H9 (cell line): ENCODE data around the gene ARHGAP12. TPM values are rescaled to one million over a fixed set of nuclear protein-coding genes. Genes with fewer than 3 reads are reported as not detected.

Source experiments
- DNase-seq: peaks from one replicate; pipeline ENCODE4 v3.0.0-alpha.2; 2017
- H2AFZ ChIP-seq: one replicate; pipeline ENCODE4 v1.6.1; 2013; ENCODE audit warnings: mild to moderate bottlenecking, low read length, control low read depth, moderate library complexity
- H2AK5ac ChIP-seq: 2 replicates; pipeline ENCODE4 v1.6.1; 2013; ENCODE audit warnings: low read length, control low read depth, mixed read lengths; ENCODE audit not compliant: insufficient read length
- H2BK120ac ChIP-seq: one replicate; pipeline ENCODE4 v1.6.1; 2013; ENCODE audit warnings: low read depth, mild to moderate bottlenecking, low read length, control low read depth, inconsistent platforms; ENCODE audit not compliant: poor library complexity, severe bottlenecking
- H2BK12ac ChIP-seq: 2 replicates; pipeline ENCODE4 v1.6.1; 2013; ENCODE audit warnings: low read length, control low read depth, mixed read lengths, low read depth; ENCODE audit not compliant: insufficient read length
- H2BK15ac ChIP-seq: 2 replicates; pipeline ENCODE4 v1.6.1; 2013; ENCODE audit warnings: low read depth, low read length, control low read depth
- H2BK20ac ChIP-seq: one replicate; pipeline ENCODE4 v1.6.1; 2013; ENCODE audit warnings: low read depth, mild to moderate bottlenecking, low read length, control low read depth, inconsistent platforms; ENCODE audit not compliant: poor library complexity, severe bottlenecking
- H2BK5ac ChIP-seq: 2 replicates; pipeline ENCODE4 v1.6.1; 2013; ENCODE audit warnings: low read length, control low read depth, mixed read lengths; ENCODE audit not compliant: insufficient read length
- H3K14ac ChIP-seq: 2 replicates; pipeline ENCODE4 v1.6.1; 2013; ENCODE audit warnings: low read length, control low read depth; ENCODE audit not compliant: insufficient read depth
- H3K18ac ChIP-seq: 2 replicates; pipeline ENCODE4 v1.6.1; 2013; ENCODE audit warnings: low read depth, mild to moderate bottlenecking, mixed read lengths, low read length, control low read depth; ENCODE audit not compliant: insufficient read length
- H3K23ac ChIP-seq: 2 replicates; pipeline ENCODE4 v1.6.1; 2013; ENCODE audit warnings: low read length, control low read depth, mixed read lengths, low read depth; ENCODE audit not compliant: insufficient read length
- H3K23me2 ChIP-seq: 2 replicates; pipeline ENCODE4 v1.6.1; 2013; ENCODE audit warnings: low read depth, mild to moderate bottlenecking, mixed read lengths, low read length, control low read depth; ENCODE audit not compliant: insufficient read length, poor library complexity, severe bottlenecking
- H3K27ac ChIP-seq: 2 replicates; pipeline ENCODE4 v1.5.1; 2013; ENCODE audit warnings: low read length, control low read depth, mixed read lengths, low read depth; ENCODE audit not compliant: insufficient read length
- H3K27me3 ChIP-seq: 2 replicates; pipeline ENCODE4 v1.6.1; 2013; ENCODE audit warnings: low read length, control low read depth, inconsistent platforms; ENCODE audit not compliant: insufficient read depth
- H3K4ac ChIP-seq: 2 replicates; pipeline ENCODE4 v1.6.1; 2013; ENCODE audit warnings: low read depth, mild to moderate bottlenecking, control low read depth, inconsistent platforms, low read length, moderate library complexity
- H3K4me1 ChIP-seq: 2 replicates; pipeline ENCODE4 v1.6.1; 2013; ENCODE audit warnings: low read length, control low read depth, inconsistent platforms; ENCODE audit not compliant: insufficient read depth
- H3K4me2 ChIP-seq: 2 replicates; pipeline ENCODE4 v1.6.1; 2013; ENCODE audit warnings: low read length, control low read depth, mixed read lengths; ENCODE audit not compliant: insufficient read length, insufficient read depth
- H3K56ac ChIP-seq: 2 replicates; pipeline ENCODE4 v1.6.1; 2013; ENCODE audit warnings: low read depth, mild to moderate bottlenecking, mixed read lengths, low read length, control low read depth; ENCODE audit not compliant: insufficient read length
- H3K79me1 ChIP-seq: 2 replicates; pipeline ENCODE4 v1.6.1; 2013; ENCODE audit warnings: low read depth, mild to moderate bottlenecking, moderate library complexity, low read length, control low read depth, inconsistent platforms; ENCODE audit not compliant: insufficient read depth, poor library complexity, severe bottlenecking
- H3K79me2 ChIP-seq: 2 replicates; pipeline ENCODE4 v1.6.1; 2013; ENCODE audit warnings: low read length, control low read depth, inconsistent platforms; ENCODE audit not compliant: insufficient read depth
- H3K9ac ChIP-seq: 2 replicates; pipeline ENCODE4 v1.6.1; 2013; ENCODE audit warnings: low read length, control low read depth, mixed read lengths; ENCODE audit not compliant: insufficient read length; ENCODE audit errors: extremely low read depth
- H3K9me3 ChIP-seq: one replicate; pipeline ENCODE4 v1.6.1; 2013; ENCODE audit warnings: low read depth, low read length, inconsistent platforms; ENCODE audit not compliant: control insufficient read depth
- H3T11ph ChIP-seq: one replicate; pipeline ENCODE4 v1.6.1; 2013; ENCODE audit warnings: mild to moderate bottlenecking, low read length, control low read depth, inconsistent platforms
- H4K20me1 ChIP-seq: one replicate; pipeline ENCODE4 v1.6.1; 2013; ENCODE audit not compliant: control insufficient read depth, insufficient read length, insufficient read depth
- H4K5ac ChIP-seq: 2 replicates; pipeline ENCODE4 v1.6.1; 2013; ENCODE audit warnings: low read depth, mild to moderate bottlenecking, mixed read lengths, low read length, control low read depth; ENCODE audit not compliant: insufficient read length
- H4K8ac ChIP-seq: replicated peaks from 2 replicates; pipeline ENCODE4 v1.6.1; 2013; ENCODE audit warnings: low read length, control low read depth, mixed read lengths, low read depth; ENCODE audit not compliant: insufficient read length
- H4K91ac ChIP-seq: 2 replicates; pipeline ENCODE4 v1.6.1; 2013; ENCODE audit warnings: low read depth, mild to moderate bottlenecking, moderate library complexity, mixed read lengths, low read length, control low read depth; ENCODE audit not compliant: insufficient read length
- H3K27ac Mint-ChIP-seq, 3 experiments: 2 replicates in 2 of 3; 3 replicates in 1 of 3; pipeline ENCODE4 v1.8.0; 2020 to 2021; ENCODE audit warnings: mixed read lengths in 3 of 3, mild to moderate bottlenecking in 1 of 3, moderate library complexity in 1 of 3
- H3K27me3 Mint-ChIP-seq: 2 replicates; pipeline ENCODE4 v1.8.0; 2021; ENCODE audit warnings: low read depth, mild to moderate bottlenecking, moderate library complexity, mixed read lengths
- H3K36me3 Mint-ChIP-seq, 3 experiments: 2 replicates in 2 of 3; 3 replicates in 1 of 3; pipeline ENCODE4 v1.8.0; 2020 to 2021; ENCODE audit warnings: low read depth in 3 of 3, mixed read lengths in 3 of 3; ENCODE audit not compliant: insufficient read depth in 1 of 3
- H3K4me1 Mint-ChIP-seq, 2 experiments: 2 replicates each; pipeline ENCODE4 v1.8.0; 2020; ENCODE audit warnings: mixed read lengths in 2 of 2
- H3K4me3 Mint-ChIP-seq, 2 experiments: 2 replicates in 1 of 2; 3 replicates in 1 of 2; pipeline ENCODE4 v1.8.0; 2020 to 2021; ENCODE audit warnings: mild to moderate bottlenecking in 2 of 2, mixed read lengths in 2 of 2, moderate library complexity in 1 of 2
- H3K9me3 Mint-ChIP-seq, 2 experiments: 2 replicates in 1 of 2; 3 replicates in 1 of 2; pipeline ENCODE4 v1.8.0; 2020; ENCODE audit warnings: mild to moderate bottlenecking in 2 of 2, mixed read lengths in 2 of 2, moderate library complexity in 1 of 2
- CTCF ChIP-seq: fragments of 200-600 bp; sonication (generic); conservative IDR thresholded peaks from 3 replicates; pipeline ENCODE4 v1.8.0; 2021; ENCODE audit warnings: antibody characterized with exemption, mild to moderate bottlenecking
- WGBS: extraction: QIAGEN DNeasy Blood & Tissue Kit; methylation state at CpG from one replicate; pipeline ENCODE4 v1.1.7; 2013; ENCODE audit warnings: missing lambda C conversion rate, low lambda C conversion rate, mixed read lengths; ENCODE audit not compliant: insufficient read length; ENCODE audit errors: extremely low coverage; 5-methylcytosine and 5-hydroxymethylcytosine counted together
- total RNA-seq: library from RNA; stranded (reverse); gene quantifications from 2 replicates; pipeline ENCODE4 v1.2.1, GENCODE V29; 2021

ARHGAP12 gene
- total RNA-seq, 1 experiment from 2014 or later, result 34.3 TPM

GRCh38 chr10:31927884-31928548, 615 bp downstream of the ARHGAP12 start:
- Histone ChIP-seq H3K4ac (no peak overlapping the region), H3K18ac (peak overlapping the region; percentile 66), H3K4me1 (0 out of 2 replicates have a peak, but pooled peaks cover 3% of the 10 kb centered on the region), H3K9me3 (no peaks in the 10 kb centered on the region), H2AFZ (no peak overlapping the region), H2BK5ac (no peak overlapping the region), H3K23me2 (peaks cover 10% of the 10 kb centered on the region), H4K5ac (no peak overlapping the region), H3K56ac (no peak overlapping the region), H4K20me1 (no peaks in the 10 kb centered on the region), H3K23ac (no peak overlapping the region), H2BK20ac (no peak overlapping the region), H3K14ac (0 out of 2 replicates have a peak overlapping the region, but pooled peaks have one; percentile 23), H3K27ac (no peak overlapping the region), H4K8ac (no peak overlapping the region), H2BK120ac (no peak overlapping the region), H2BK12ac (no peak overlapping the region), H3K27me3 (no peaks in the 10 kb centered on the region), H3T11ph (no peak overlapping the region), H3K79me1 (peaks cover 5% of the 10 kb centered on the region), H3K4me2 (peak overlapping the region; percentile 87), H4K91ac (no peak overlapping the region), H2AK5ac (no peak overlapping the region), H3K9ac (peak overlapping the region; percentile 56), H2BK15ac (no peak overlapping the region), H3K79me2 (peaks cover 33% of the 10 kb centered on the region; the same call in 1 of the 2 replicates)
- Mint-ChIP-seq H3K9me3 (peaks cover 4 to 7% of the 10 kb centered on the region in 2 experiments; a peak in 4 of 5 replicates), H3K36me3 (peaks cover 7 to 13% (median 12%) of the 10 kb centered on the region in 3 experiments; a peak in 6 of 7 replicates), H3K27ac (peak overlapping the region; percentile 89 to 95 (median 95)), H3K4me1 (peaks cover 25 to 28% of the 10 kb centered on the region in 2 experiments), H3K4me3 (peak overlapping the region; percentile 86 to 96), H3K27me3 (no peaks in the 10 kb centered on the region)
- peak; percentile 55; the same call in 2 of the 3 replicates for TF ChIP-seq CTCF
- peak; percentile 75 for DNase-seq
- WGBS, result no CpG with 5 or more reads among the region's 58 CpGs
